ENCODE data around the gene EVA1A.
"Not testable (repeated sequence)": the region's sequence is repeated elsewhere in the genome, so short reads cannot be mapped to it uniquely, and the experiment has no call there.

The EVA1A gene

GRCh38 chr2:75480971-75481836 lies 79.5 kb downstream of the EVA1A start:
- DNase-seq, result no peak

- DNase-seq, result not testable (repeated sequence)
Measured at GRCh38 chr2:75477696-75478095, 83.0 kb downstream of the EVA1A start.

GRCh38 chr2:75476761-75477160 lies 84.0 kb downstream of the EVA1A start:
- DNase-seq, result no peak

- DNase-seq, result no peak
Measured at GRCh38 chr2:75475976-75476375, 84.8 kb downstream of the EVA1A start.

GRCh38 chr2:75475049-75475448 lies 85.7 kb downstream of the EVA1A start:
- no peak for DNase-seq

- no peak for DNase-seq
Measured at GRCh38 chr2:75474115-75474514, 86.6 kb downstream of the EVA1A start.

GRCh38 chr2:75466708-75467311 lies 93.9 kb downstream of the EVA1A start:
- peak; percentile 12 for DNase-seq

- no peak for DNase-seq
Measured at GRCh38 chr2:75465317-75465984, 95.3 kb downstream of the EVA1A start.

GRCh38 chr2:75464348-75464946 lies 96.3 kb downstream of the EVA1A start:
- no peak for DNase-seq

GRCh38 chr2:75462721-75463120 lies 98.0 kb downstream of the EVA1A start:
- no peak for DNase-seq

- no peak for DNase-seq
Measured at GRCh38 chr2:75462206-75462605, 98.5 kb downstream of the EVA1A start.

- no peak for DNase-seq
Measured at GRCh38 chr2:75460630-75461029, 100.1 kb downstream of the EVA1A start.

- DNase-seq, result no peak
Measured at GRCh38 chr2:75459565-75460310, 101.0 kb downstream of the EVA1A start.

- DNase-seq, result no peak
Measured at GRCh38 chr2:75458201-75458600, 102.5 kb downstream of the EVA1A start.

GRCh38 chr2:75456825-75457224 lies 103.9 kb downstream of the EVA1A start:
- DNase-seq, result no peak

GRCh38 chr2:75456111-75456510 lies 104.6 kb downstream of the EVA1A start:
- no peak for DNase-seq

- no peak for DNase-seq
Measured at GRCh38 chr2:75454241-75454620, 106.5 kb downstream of the EVA1A start.

GRCh38 chr2:75453384-75454240 lies 107.1 kb downstream of the EVA1A start:
- DNase-seq, result no peak

GRCh38 chr2:75450068-75450467 lies 110.7 kb downstream of the EVA1A start:
- no peak for DNase-seq

- no peak for DNase-seq
Measured at GRCh38 chr2:75447176-75447575, 113.6 kb downstream of the EVA1A start.

Data from CD4-positive, alpha-beta T cell treated with Interleukin-6 for 4 hours (primary cell).